22Rv1 (cell line): ENCODE results near the gene PRR12.

Experiments
- CTCF ChIP-seq: fragments of 450-650 bp; IDR thresholded peaks from 2 replicates; pipeline ENCODE4 v1.5.1; 2017; ENCODE audit warnings: mild to moderate bottlenecking
- ZFX ChIP-seq: fragments of 450-650 bp; IDR thresholded peaks from 2 replicates; pipeline ENCODE4 v1.6.1; 2017; ENCODE audit warnings: antibody characterized with exemption, borderline replicate concordance

- no peak for TF ChIP-seq CTCF
- no peak for TF ChIP-seq ZFX
Measured at GRCh38 chr19:49601482-49602038, 10.6 kb downstream of the PRR12 start.
